ENCODE data around the gene CHST12. TPM values are rescaled to one million over a fixed set of nuclear protein-coding genes. Genes with fewer than 3 reads are reported as not detected.
A peak's percentile ranks its signal among the peaks of the same experiment; 100 is the strongest.

The CHST12 gene
- polyA plus RNA-seq, 4 donors: 9.5 to 16.7 (median 13.5) TPM

GRCh38 chr7:2433713-2434550 is 30.5 kb downstream of the CHST12 start:
- DNase-seq (ENCODE audit: low read depth in 4 of 4, low spot score in 2 of 4): no peak

- DNase-seq (ENCODE audit: low read depth in 4 of 4, low spot score in 2 of 4): no peak
Observed at GRCh38 chr7:2435146-2435545, 31.7 kb downstream of the CHST12 start.

GRCh38 chr7:2436341-2437104 is 33.1 kb downstream of the CHST12 start:
- no peak for DNase-seq (ENCODE audit: low read depth in 4 of 4, low spot score in 2 of 4)

- DNase-seq (ENCODE audit: low read depth in 4 of 4, low spot score in 2 of 4): no peak
Observed at GRCh38 chr7:2437136-2437535, 33.7 kb downstream of the CHST12 start.

- DNase-seq (ENCODE audit: low read depth in 4 of 4, low spot score in 2 of 4): no peak
Observed at GRCh38 chr7:2437537-2438148, 34.2 kb downstream of the CHST12 start.

- DNase-seq (ENCODE audit: low read depth in 4 of 4, low spot score in 2 of 4): no peak
Observed at GRCh38 chr7:2438186-2438585, 34.8 kb downstream of the CHST12 start.

GRCh38 chr7:2438775-2439174 is 35.4 kb downstream of the CHST12 start:
- DNase-seq (ENCODE audit: low read depth in 4 of 4, low spot score in 2 of 4): no peak

- DNase-seq (ENCODE audit: low read depth in 4 of 4, low spot score in 2 of 4): peak in 1 of 4 donors; percentile 21
Observed at GRCh38 chr7:2440608-2441245, 37.3 kb downstream of the CHST12 start.

GRCh38 chr7:2441430-2442058 is 38.1 kb downstream of the CHST12 start:
- DNase-seq (ENCODE audit: low read depth in 4 of 4, low spot score in 2 of 4): no peak

DNA sequence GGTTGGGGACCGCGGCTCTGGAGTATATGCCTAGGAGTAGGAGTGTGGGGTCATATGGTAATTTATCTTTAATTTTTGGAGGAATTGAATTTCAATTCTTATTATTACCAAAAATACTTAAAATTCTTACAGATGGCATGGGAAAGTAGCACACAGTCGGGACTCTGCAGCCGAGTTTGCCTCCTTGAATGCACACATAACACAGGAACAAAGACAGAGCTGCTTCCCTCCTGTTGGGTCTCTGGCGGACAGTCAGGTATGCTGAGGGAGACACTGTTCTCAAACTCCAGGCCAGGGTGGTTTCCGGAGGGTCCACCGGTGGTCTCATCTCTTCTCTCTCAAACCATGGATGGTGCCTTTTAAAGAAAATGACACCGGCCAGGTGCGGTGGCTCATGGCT is 40.1 kb downstream of the CHST12 start:
- DNase-seq (ENCODE audit: low read depth in 4 of 4, low spot score in 2 of 4): no peak

GRCh38 chr7:2444476-2444875 is 41.1 kb downstream of the CHST12 start:
- DNase-seq (ENCODE audit: low read depth in 4 of 4, low spot score in 2 of 4): no peak

DNA sequence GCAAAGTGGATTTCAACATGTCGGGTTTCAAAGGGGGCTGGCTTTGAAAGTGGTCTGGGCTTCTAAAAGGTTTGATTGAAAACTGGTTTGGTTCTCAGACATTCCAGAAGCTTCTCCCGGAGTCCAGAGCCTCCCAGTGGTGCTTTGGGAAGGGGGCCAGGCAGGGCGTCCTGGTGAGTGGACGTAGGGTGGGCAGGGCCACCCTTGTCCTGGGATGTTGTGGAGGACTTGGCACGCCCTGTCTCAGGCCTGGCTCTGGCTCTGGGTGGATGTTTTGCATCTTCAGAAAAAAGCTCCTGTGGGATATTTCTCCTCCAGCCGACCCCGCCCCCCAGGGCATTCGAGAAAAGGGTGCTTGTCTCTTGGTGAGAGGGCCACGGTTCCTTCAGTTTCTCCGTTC is 41.6 kb downstream of the CHST12 start:
- no peak for DNase-seq (ENCODE audit: low read depth in 4 of 4, low spot score in 2 of 4)

DNA sequence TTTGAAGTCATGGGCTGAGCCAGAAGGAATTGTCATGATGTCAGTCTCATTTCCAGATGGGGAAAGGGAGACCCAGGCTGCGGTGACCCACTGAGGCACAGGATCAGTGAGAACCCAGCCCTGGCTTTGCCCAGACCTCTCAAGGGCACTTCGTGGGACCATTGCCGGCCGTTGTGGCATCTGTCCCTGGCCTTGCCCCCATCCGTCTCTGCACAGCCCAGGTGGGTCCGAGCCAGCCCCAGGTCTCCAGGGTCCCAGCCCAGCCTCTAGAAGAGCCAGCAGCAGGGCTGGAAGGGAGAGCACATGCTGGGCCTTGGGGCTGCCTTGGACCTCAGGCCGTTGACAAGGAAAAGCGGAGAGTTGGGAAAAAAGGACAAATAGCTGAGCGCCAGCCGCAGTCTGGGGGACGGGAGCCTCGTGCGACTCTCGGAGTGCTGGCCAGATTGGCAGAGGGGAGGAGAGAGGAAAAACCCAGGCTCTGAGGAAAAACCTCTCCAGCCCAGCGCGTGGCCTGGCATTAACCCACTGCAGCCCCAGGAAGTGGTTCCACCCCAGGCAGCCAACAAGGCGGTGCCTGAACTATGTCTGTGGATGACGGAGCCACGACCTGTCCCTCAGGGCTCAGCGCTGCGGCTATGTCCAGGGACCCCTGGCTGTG is 42.6 kb downstream of the CHST12 start:
- no peak for DNase-seq (ENCODE audit: low read depth in 4 of 4, low spot score in 2 of 4)

GRCh38 chr7:2446676-2447075 is 43.3 kb downstream of the CHST12 start:
- DNase-seq (ENCODE audit: low read depth in 4 of 4, low spot score in 2 of 4): no peak

GRCh38 chr7:2450198-2451107 is 47.0 kb downstream of the CHST12 start:
- DNase-seq (ENCODE audit: low read depth in 4 of 4, low spot score in 2 of 4): no peak

- DNase-seq (ENCODE audit: low read depth in 4 of 4, low spot score in 2 of 4): peak in 2 of 4 donors; percentile 57 to 64
Observed at GRCh38 chr7:2451171-2452073, 48.0 kb downstream of the CHST12 start.

DNA sequence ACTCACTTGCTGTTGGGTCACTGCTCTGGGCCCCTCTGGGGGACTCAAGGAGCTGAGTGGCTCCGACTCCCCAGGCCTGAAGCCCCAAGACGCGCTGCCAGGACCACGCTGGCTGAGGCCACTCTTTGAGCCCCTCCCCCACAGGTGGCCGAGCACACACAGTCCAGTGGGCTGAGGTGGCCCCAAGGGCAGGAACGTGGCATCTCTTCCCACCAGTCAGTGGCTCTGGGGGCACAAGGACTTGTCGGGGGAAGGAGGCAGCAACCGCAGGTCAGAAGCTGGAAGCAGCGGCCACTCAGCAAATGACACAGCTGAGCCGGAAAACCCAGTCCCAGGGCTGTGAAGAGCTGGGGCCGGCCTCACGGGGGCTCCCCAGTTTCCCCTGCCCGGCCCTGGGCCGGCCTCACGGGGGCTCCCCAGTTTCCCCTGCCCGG is 48.7 kb downstream of the CHST12 start:
- no peak for DNase-seq (ENCODE audit: low read depth in 4 of 4, low spot score in 2 of 4)

Measured in left renal cortex interstitium (tissue), 4 donors.